OCI-LY3 (cell line): ENCODE measurements around the gene NKX2-1.

Experiments used
- H2AFZ ChIP-seq: fragments of 200-600, 300-600 bp; shearing (Covaris generic); 2 replicates; pipeline ENCODE4 v1.6.0; 2014; ENCODE audit warnings: antibody characterized with exemption, low read depth, low read length
- H3K27ac ChIP-seq: fragments of 200-600, 300-600 bp; sonication (generic); 2 replicates; pipeline ENCODE4 v1.5.1; 2014; ENCODE audit warnings: mild to moderate bottlenecking, low read length, moderate library complexity, mixed read lengths
- H3K27me3 ChIP-seq: fragments of 200-600, 300-600 bp; sonication (generic); 2 replicates; pipeline ENCODE4 v1.6.1; 2014; ENCODE audit warnings: low read depth, low read length, mixed read lengths
- H3K36me3 ChIP-seq: fragments of 200-600, 300-600 bp; sonication (generic); replicated peaks from 2 replicates; pipeline ENCODE3; 2014; ENCODE audit warnings: low read depth, low read length, mixed read lengths
- H3K4me1 ChIP-seq: fragments of 300-600, 200-600 bp; sonication (generic); 2 replicates; pipeline ENCODE4 v1.6.1; 2014; ENCODE audit warnings: low read length, mixed read lengths
- H3K4me2 ChIP-seq: fragments of 200-600, 300-600 bp; sonication (generic); 2 replicates; pipeline ENCODE4 v1.6.1; 2014; ENCODE audit warnings: low read length, mixed read lengths
- H3K4me3 ChIP-seq: fragments of 300-600, 200-600 bp; sonication (generic); 2 replicates; pipeline ENCODE4 v1.5.1; 2014; ENCODE audit warnings: antibody characterized with exemption, mild to moderate bottlenecking, low read length, moderate library complexity
- H3K79me2 ChIP-seq: fragments of 300-600, 200-600 bp; shearing (Covaris generic); 2 replicates; pipeline ENCODE4 v1.6.1; 2014; ENCODE audit warnings: mild to moderate bottlenecking, low read length, mixed read lengths
- H3K9ac ChIP-seq: fragments of 300-600, 200-600 bp; shearing (Covaris generic); 2 replicates; pipeline ENCODE4 v1.6.0; 2014; ENCODE audit warnings: mild to moderate bottlenecking, low read length, moderate library complexity
- H3K9me3 ChIP-seq: fragments of 200-600, 300-600 bp; shearing (Covaris generic); 2 replicates; pipeline ENCODE4 v1.6.1; 2014; ENCODE audit warnings: low read length, mixed read lengths; ENCODE audit not compliant: insufficient read depth
- H4K20me1 ChIP-seq: fragments of 200-600, 300-600 bp; sonication (generic); 2 replicates; pipeline ENCODE4 v1.6.1; 2016; ENCODE audit warnings: low read length, mixed read lengths; ENCODE audit not compliant: insufficient read depth
- EZH2phosphoT487 ChIP-seq: fragments of 200-600 bp; shearing (Covaris generic); IDR thresholded peaks from 2 replicates; pipeline ENCODE4 v1.6.1; 2018; ENCODE audit warnings: antibody characterized with exemption, mixed run types, low read depth
- TF ChIP-seq, protein P1 (sequence below): fragments of 200-600, 300-600 bp; sonication (generic); IDR thresholded peaks from 2 replicates; pipeline ENCODE4 v1.5.1; 2014; ENCODE audit warnings: antibody characterized with exemption, low read length, low read depth

NKX2-1 gene

DNA sequence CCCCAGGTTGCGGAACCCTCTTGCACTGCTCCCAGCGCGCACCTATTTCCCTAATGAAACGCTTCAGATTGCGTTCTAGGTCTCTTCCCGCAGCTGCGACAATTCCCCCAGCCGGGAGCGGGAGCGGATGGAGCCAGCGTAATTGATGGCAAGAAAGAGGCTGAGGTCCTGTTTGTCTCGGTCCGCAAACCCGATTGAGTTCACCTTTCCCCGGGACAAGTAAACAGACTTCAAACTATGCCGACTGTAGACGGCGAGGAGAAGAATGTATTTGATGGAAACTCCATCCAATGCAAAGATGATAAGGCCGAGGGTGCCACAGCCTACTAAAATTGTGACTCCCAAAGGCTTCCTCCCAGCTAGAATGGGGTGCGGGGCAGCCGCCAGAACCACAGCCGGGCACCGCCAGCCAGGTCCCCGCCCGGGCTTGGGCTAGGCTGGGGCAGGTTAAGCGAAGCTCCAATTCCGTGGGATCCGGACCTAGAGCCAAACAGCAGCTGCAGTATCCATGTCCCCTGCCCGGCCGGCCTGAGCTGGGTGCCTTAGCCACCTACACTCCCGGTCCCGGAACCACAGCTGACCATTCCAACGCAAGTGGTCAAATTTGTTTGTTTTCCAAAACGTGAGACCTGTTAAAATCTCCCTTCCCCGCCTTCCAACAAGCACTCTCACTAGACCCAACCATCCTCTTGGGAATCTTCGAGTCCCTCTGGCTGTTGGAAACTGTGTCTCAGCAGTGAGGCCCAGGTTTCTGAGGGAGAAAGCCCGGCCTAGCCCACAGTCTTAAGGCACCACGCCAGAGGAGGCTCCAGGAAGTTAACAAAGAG, 5.5 kb downstream of the NKX2-1 start:
- Histone ChIP-seq H3K27ac (no peak overlapping the region), H3K27me3 (no peaks in the 10 kb centered on the region), H2AFZ (no peak overlapping the region), H3K36me3 (no peaks in the 10 kb centered on the region), H3K4me3 (no peak overlapping the region), H3K9ac (no peak overlapping the region), H3K4me2 (no peak overlapping the region), H3K79me2 (no peaks in the 10 kb centered on the region), H4K20me1 (no peaks in the 10 kb centered on the region), H3K9me3 (no peaks in the 10 kb centered on the region), H3K4me1 (peaks cover 23% of the 10 kb centered on the region)
- no peak for TF ChIP-seq EZH2phosphoT487
- TF ChIP-seq, protein P1, sequence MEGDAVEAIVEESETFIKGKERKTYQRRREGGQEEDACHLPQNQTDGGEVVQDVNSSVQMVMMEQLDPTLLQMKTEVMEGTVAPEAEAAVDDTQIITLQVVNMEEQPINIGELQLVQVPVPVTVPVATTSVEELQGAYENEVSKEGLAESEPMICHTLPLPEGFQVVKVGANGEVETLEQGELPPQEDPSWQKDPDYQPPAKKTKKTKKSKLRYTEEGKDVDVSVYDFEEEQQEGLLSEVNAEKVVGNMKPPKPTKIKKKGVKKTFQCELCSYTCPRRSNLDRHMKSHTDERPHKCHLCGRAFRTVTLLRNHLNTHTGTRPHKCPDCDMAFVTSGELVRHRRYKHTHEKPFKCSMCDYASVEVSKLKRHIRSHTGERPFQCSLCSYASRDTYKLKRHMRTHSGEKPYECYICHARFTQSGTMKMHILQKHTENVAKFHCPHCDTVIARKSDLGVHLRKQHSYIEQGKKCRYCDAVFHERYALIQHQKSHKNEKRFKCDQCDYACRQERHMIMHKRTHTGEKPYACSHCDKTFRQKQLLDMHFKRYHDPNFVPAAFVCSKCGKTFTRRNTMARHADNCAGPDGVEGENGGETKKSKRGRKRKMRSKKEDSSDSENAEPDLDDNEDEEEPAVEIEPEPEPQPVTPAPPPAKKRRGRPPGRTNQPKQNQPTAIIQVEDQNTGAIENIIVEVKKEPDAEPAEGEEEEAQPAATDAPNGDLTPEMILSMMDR, result no peak

DNA sequence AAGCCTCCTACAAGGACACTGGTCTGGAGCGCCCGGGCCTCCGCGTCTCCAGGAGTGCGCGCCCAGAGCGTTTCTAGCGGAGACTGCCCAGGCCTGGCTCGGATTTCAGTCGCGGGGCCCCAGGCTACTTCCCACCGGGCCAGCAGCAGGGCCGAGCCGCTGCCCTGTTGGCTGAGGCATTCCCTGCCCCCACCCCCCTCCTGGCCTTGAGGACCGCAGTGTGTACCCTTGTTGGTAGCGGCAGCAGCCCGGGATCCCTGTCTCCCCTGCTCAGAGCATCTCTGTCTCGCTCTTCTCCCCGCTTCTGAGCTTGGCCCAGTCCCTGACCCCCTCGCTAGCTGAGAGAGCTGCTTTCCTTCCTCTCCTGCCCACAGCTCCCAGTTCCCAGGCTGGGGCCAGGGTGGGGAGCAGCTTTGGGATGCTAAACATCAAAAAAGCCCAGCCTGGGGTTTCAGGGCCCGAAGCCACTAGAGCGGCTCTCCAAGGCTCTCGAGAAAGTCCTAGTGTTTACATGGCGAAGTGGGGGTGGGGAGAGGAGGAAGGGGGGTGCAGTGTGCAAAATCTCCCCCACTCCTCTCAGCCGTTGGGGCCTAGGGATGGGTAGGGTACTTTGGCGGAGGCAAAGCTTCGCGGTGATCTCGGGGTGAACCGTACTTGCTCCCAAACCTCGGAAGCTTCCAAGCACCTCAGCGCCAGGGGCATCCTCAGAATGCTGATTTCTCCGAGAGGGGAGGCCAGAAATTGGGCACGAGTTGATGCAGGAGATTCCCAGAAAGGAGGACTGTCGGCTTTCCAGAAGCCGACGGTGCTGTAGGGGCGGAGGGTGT, 6.4 kb downstream of the NKX2-1 start:
- TF ChIP-seq, protein P1, result no peak
- no peak for TF ChIP-seq EZH2phosphoT487
- no peak overlapping the region for H2AFZ ChIP-seq

GRCh38 chr14:36513012-36513420, 7.0 kb downstream of the NKX2-1 start:
- H3K36me3 ChIP-seq, result no peaks in the 10 kb centered on the region
- no peak overlapping the region for H3K4me3 ChIP-seq
- no peaks in the 10 kb centered on the region for H4K20me1 ChIP-seq
- H3K9ac ChIP-seq, result no peak overlapping the region
- H3K27me3 ChIP-seq, result no peaks in the 10 kb centered on the region
- H3K27ac ChIP-seq, result no peak overlapping the region
- H3K79me2 ChIP-seq, result no peaks in the 10 kb centered on the region
- no peak overlapping the region for H3K4me2 ChIP-seq
- H2AFZ ChIP-seq, result no peak overlapping the region
- no peak for TF ChIP-seq EZH2phosphoT487
- TF ChIP-seq, protein P1, result no peak
- H3K9me3 ChIP-seq, result no peaks in the 10 kb centered on the region
- peaks cover 23% of the 10 kb centered on the region for H3K4me1 ChIP-seq

More for the DNA sequence above, 6.4 kb downstream of the NKX2-1 start:
- no peaks in the 10 kb centered on the region for H3K79me2 ChIP-seq
- H3K27ac ChIP-seq, result no peak overlapping the region
- no peaks in the 10 kb centered on the region for H4K20me1 ChIP-seq
- no peaks in the 10 kb centered on the region for H3K9me3 ChIP-seq
- no peaks in the 10 kb centered on the region for H3K36me3 ChIP-seq
- no peak overlapping the region for H3K4me3 ChIP-seq
- H3K27me3 ChIP-seq, result no peaks in the 10 kb centered on the region
- peaks cover 23% of the 10 kb centered on the region for H3K4me1 ChIP-seq
- no peak overlapping the region for H3K4me2 ChIP-seq
- H3K9ac ChIP-seq, result no peak overlapping the region

DNA sequence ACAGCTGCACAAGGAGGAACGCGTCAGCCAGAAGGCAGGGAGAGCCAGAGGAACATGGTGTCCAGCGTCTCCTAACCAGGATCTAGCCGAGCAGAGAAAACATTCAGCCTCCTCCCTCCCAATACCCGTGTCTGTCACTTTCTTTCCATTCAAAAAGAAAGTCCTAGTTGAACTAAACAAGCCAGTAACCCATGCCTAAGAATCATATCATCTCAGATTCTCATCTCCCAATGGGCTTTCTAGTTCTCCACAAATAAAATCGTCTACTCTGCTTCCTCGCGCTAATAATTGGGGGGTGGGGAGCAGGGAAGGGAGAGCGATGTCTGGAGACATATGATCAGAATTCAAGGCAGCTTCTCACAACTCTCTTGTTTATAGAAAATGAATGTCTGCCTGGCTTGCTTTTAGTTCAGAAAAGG, 7.4 kb downstream of the NKX2-1 start:
- no peaks in the 10 kb centered on the region for H3K27me3 ChIP-seq
- no peak overlapping the region for H3K4me2 ChIP-seq
- no peak overlapping the region for H3K9ac ChIP-seq

More for the DNA sequence above, 7.4 kb downstream of the NKX2-1 start:
- H3K79me2 ChIP-seq, result no peaks in the 10 kb centered on the region
- peaks cover 23% of the 10 kb centered on the region for H3K4me1 ChIP-seq
- H2AFZ ChIP-seq, result no peak overlapping the region
- H3K9me3 ChIP-seq, result no peaks in the 10 kb centered on the region
- TF ChIP-seq EZH2phosphoT487, result no peak
- TF ChIP-seq, protein P1, result no peak
- no peaks in the 10 kb centered on the region for H4K20me1 ChIP-seq
- H3K4me3 ChIP-seq, result no peak overlapping the region
- H3K36me3 ChIP-seq, result no peaks in the 10 kb centered on the region
- H3K27ac ChIP-seq, result no peak overlapping the region
